SKM-1 treated with dmso at 0.1 percent for 144 hours (cell line): ENCODE results near the gene HCRT.
"Not testable (repeated sequence)": the region's sequence is repeated elsewhere in the genome, so short reads cannot be mapped to it uniquely, and the experiment has no call there.

Experiments
- DNase-seq: peaks from one replicate; lab custom pipeline; 2025; ENCODE audit not compliant: unreplicated experiment; lab: John Stamatoyannopoulos, UW

Gene HCRT

GRCh38 chr17:42198897-42199296 lies 13.6 kb upstream of the HCRT start:
- DNase-seq: peak; percentile 41

DNA sequence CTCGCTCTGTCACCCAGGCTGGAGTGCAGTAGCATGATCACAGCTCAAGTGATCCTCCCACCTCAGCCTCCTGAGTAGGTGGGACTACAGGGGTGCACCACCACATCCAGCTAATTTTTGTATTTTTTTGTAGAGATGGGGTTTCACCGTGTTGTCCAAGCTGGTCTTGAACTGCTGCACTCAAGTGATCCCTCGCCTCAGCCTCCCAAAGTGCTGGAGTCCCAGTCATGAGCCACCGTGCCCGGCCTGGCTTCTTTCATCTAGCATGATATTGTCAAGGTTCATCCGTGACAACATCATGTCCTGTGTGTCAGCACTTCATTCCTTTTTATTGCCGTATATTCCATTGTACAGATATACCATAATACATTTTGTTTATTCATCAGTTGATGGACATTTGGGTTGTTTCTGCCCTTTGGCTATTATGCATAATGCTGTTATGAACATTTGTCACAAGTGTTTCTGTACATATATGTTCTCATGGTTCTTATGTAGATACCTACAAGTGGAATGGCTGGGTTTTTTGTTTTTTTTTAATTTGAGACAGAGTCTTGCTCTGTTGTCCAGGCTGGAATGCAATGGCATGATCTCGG lies 12.4 kb upstream of the HCRT start:
- no peak for DNase-seq

DNA sequence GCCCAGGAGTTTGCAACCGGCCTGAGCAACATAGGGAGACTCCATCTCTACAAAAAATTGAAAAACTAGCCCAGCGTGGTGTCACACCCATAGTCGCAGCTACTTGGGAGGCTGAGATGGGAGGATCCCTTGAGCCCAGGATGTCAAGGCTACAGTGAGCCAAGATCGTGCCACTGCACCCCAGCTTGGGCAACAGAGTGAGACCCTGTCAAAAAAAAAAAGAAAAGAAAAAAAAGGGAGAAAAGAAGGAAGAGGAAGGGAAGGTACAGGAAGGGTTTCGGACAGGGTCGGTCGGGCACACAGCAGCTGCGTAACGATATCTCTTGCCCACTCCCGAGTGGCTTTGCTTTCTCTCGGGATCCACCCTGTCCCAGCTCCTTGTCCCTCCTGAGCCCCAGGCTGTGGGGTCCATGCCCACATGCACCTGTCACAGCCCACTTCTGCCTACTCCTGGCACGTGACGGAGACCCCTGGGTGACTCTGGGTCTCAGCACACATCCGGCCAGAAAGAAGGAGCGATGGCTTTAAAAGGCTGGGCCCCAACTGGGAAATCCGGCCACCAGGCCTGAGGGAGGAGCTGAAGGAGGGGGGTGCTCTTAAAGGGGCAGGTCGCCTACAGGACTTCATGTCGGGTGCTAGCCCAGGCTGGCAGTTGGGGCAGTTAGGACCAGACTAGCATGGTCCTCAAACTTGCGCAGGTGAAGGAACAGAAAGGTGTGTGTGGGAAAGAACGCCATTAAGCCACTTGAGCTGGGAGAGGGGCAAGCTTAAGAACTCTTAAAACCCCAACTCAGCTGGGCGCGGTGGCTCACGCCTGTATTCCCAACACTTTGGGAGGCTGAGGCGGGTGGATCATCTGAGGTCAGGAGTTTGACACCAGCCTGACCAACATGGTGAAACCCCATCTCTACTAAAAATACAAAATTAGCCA lies 9.0 kb upstream of the HCRT start, which contains the start of gene GHDC:
Gene GHDC (minus strand): TSS at position 526 of the 931 bp plus-strand sequence. CDS start 913 bp downstream, outside the sequence.
- DNase-seq: peak; percentile 83

GRCh38 chr17:42193216-42193968 lies 8.1 kb upstream of the HCRT start:
- no peak for DNase-seq

- DNase-seq: no peak
These were observed 7.2 kb upstream of the HCRT start for GRCh38 chr17:42192189-42193126.

DNA sequence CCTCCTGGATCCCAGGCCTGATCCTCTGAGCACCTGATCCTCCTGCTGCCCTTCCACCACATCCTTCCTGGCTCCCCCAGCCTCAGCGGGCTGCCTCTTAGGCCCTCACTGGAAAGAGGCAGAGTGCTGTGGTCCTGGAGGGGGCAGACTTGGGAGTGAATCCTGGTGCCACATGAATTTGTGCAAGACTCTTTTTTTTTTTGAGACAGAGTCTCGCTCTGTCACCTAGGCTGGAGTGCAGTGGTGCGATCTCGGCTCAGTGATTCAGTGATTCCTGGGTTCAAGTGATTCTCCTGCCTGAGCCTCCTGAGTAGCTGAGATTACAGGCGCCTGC lies 6.0 kb upstream of the HCRT start:
- DNase-seq: no peak

GRCh38 chr17:42190491-42191274 lies 5.4 kb upstream of the HCRT start:
- DNase-seq: no peak

DNA sequence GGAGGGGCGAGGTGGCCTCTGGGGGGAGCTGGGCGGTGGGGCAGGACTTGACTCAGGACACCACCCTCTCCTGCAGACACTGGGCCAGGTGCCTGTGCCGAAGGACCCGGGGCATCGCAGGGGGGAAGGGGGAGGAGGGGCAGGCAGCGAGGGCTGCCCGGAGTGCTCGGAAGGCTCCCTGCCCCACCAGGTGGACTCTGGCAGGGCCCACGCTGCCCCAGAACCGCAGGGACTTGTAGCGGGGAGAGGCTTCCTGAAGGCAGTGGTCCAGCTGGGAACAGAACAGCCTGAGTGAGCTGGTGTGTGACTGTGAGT lies 4.4 kb upstream of the HCRT start:
- no peak for DNase-seq

DNA sequence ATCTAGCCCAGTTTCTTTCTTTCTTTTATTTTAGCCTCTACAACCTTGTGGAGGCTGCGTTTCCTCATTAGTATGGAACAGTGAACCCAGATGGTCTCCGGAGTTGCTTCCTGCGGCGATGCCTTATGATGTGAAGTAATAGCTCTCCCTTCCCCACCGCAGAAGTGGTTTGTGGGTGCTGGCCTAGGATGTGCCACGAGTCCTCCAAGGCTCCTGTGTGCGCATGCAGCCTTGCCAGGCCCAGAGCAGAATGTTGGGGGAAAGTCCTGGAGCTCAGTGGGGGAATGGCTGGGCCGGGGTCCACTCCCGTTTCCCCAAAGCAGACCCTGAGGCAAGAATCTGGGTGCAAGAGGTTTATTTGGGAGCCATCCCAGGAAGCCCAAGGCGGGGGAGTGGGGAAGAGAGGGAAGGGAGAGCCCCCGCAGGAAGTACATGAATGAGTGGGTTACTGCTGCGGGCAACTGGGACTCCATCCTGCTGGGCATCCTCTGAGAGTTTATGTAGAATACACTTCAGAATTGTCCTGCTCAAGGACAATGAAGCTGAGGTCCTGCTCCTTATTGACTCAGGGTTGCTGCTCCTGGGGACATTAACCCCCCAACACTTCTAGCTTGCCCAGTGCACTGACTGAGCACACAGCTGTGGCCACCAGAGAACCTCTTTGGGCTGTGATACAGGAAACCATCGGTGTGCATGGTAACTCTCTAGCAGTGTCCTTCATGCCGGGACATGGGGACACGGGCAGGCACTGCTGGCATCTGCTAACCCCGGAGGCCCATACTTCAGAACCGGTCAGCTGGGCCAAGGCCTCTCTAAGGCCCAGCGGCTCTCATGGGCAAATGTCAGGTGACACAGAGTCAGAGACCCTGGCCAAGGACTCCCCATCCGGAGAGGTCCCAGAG lies 3.7 kb upstream of the HCRT start:
- peak; percentile 95 for DNase-seq

- DNase-seq: no peak
These were observed 2.6 kb upstream of the HCRT start for GRCh38 chr17:42187833-42188232.

GRCh38 chr17:42186191-42186590 lies 939 bp upstream of the HCRT start:
- DNase-seq: not testable (repeated sequence)

DNA sequence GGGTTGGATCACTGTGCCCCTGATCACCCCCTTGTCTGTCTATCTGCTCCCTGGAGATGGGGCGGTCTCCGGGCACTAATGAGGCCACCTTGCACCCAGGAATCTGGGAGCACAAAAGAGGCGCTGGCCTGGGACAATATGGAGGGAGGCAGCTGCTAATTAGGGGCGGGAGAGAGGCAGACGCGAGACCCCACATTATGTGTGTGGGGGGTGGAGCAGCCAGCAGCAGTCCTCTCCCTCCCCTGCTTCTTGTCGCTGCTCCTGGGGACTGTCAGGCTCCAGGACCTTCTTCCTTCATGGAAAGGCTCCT lies 324 bp upstream of the HCRT start:
- DNase-seq: no peak

GRCh38 chr17:42183741-42184711 lies 1.2 kb downstream of the HCRT start:
- peak; percentile 60 for DNase-seq

DNA sequence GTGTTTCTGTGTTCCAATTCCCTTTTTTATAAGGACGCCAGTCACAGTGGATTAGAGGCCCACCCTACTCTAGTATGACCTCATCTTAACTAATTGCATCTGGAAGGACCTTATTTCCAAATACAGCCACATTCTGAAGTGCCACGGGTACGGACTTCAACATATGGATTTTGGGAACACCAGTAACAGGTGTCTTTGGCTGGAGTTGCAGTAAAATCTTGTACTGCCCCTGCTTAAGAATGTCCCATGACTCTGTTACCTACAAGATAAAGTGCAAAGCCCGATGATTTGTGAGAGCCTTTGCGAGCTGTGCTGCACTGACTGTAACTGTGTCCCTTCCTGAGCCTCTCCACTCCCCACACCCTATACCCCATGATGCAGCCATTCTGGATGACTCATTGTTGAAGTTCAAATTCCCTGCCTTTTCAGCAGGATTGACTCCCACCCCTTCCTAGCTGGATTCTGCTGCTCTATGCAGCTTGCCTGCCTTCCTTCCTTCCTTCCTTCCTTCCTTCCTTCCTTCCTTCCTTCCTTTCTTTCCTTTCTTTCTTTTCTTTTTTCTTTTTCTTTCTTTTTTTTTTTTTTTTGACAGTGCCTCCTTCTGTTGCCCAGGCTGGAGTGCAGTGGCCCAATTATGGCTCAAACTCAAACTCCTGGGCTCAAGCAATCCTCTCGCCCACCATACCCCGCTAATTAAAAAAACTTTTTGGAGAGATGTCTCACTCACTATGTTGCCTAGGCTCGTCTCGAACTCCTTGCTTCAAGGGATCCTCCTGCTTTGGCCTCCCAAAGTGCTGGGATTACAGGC lies 2.1 kb downstream of the HCRT start:
- DNase-seq: no peak

- no peak for DNase-seq
These were observed 3.4 kb downstream of the HCRT start for GRCh38 chr17:42181851-42182207.

GRCh38 chr17:42180922-42181850 lies 4.1 kb downstream of the HCRT start, which contains the start of gene KCNH4:
KCNH4 (minus strand) TSS chr17:42181142; CDS start chr17:42180945, 197 bp downstream.
- DNase-seq: peak; percentile 85
